GM18502 (cell line): Measurements from ENCODE around the gene ZDHHC11.
"Not testable (repeated sequence)": the region's sequence is repeated elsewhere in the genome, so short reads cannot be mapped to it uniquely, and the experiment has no call there.

ENCODE experiments used
- ATAC-seq: cut with Tn5 transposase; IDR thresholded peaks from one replicate; pipeline ENCODE4 v1.9.1; 2021; ENCODE audit warnings: mild to moderate bottlenecking; ENCODE audit not compliant: unreplicated experiment, poor library complexity

The ZDHHC11 gene

DNA sequence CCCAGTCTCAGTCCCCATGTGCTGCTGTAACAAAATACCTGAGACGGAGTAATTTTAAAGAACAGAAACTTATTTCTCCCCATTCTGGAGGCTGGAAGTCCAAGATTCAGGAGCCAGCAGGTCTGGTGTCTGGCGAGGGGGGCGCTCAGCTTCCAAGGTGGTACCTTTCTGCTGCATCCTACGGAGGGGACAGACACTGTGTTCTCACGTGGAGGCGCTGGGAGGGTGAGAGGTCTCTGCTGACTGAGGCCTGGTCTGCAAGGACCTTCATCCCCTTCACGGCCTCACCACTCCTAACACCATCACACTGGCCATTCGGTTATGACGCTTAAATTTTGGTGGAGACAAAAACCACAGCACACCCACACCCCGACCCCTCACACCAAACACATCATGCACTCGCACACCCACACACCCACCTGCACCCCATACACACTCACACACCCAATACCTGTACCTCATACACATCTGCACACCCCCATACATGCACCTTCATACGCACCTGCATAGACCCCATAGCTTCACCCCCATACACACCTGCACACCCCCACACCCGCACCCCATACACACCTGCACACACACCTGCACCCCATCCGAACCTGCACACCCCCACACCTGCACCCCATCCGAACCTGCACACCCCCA is 9.8 kb upstream of the ZDHHC11 start:
- no peak for ATAC-seq

DNA sequence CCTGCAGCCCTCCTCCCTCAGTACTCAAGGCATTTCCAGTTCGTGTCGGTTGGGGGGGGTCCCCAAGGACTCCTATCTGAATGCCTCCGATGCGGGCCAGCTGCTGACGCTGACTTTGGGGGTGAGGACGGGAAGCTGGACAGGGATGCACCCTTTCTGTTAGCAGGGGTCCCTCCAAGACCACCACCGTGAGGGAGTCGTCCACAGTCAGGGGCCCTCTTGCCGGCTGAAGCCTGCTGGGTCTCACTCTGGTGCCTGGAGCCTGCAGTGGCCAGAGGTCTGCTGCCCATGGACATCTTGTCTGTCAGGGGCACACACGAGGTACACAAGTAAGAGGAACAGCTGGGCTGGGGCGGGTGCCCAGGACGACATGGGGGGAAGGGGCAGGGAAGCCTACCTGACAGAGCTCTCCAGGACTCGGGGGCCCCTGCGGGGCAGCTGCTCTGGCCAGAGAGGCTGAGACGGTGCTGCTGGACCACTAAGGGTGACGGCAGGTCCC is 9.1 kb upstream of the ZDHHC11 start:
- ATAC-seq, result no peak

DNA sequence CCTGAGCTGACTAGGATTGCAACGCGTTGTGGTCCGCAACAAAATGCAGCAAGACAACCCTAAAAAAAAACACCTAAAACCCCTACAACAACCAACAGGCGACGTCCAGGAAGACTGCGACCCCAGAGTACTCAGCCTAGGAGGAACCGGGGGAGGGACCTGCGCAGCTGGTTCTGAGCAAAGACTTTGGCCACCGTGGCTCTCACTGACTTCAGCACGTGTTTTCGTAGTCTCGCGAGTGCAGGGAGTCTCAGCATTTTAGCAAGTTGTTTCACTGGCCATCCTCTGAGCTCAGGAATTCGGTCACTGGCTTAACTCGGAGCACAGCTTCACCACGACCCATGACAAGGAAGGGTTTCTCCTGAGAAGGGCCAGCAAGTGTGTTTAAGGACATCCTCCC is 8.6 kb upstream of the ZDHHC11 start:
- no peak for ATAC-seq

DNA sequence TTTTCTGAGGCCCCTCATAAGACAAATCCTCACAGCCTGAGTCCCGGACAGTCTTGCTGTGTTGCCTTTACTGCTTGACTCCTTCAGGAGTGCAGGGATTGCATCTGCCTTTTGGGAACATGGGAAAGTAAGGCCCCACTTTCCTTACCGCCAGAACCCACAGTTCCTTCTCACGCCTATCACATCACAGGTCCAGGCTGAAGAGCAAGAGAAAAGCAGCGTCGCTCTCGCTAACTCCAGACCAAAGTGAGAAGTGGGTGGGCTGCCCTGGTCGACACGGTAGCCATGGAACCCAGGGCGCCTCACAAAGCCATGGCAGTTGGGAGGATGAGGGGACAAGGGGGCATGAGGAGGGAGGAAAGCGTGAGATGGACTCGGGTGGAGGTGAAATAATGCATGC is 7.9 kb upstream of the ZDHHC11 start:
- no peak for ATAC-seq

DNA sequence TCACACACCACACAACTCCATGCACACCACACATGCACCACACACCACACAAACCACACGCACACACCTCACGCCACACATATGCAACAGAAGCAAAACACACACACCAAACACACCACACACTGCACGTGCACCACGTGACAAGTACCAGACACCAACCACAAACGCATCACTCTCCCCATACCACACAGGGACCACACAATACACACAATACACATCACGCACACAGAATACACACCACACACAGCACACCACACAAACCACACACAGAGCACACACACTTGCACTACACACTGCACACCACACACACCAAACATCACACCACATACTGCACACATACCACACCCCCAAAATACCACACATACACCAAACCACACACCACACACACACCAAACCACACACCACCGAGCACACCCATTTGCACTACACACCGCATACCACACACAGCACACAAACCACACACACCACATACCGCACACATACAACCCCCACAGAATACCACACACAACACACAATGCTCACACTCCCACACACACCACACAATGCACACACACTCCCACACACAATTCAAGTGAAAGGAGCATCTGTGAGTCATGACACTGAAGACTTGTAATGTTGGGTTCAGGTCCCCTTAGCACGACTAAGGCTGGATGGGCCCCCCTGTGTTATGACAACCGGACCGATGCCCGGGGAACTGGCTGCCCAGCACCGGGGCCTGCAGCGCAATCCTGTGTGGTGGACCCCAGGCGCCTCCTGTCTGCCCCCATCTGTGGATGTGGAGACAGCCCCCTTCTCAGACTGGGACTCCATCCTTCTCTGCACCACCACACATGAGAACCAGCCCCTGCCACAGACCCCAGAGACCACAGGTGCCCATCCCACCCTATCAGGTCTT is 6.0 kb upstream of the ZDHHC11 start:
- ATAC-seq, result no peak

DNA sequence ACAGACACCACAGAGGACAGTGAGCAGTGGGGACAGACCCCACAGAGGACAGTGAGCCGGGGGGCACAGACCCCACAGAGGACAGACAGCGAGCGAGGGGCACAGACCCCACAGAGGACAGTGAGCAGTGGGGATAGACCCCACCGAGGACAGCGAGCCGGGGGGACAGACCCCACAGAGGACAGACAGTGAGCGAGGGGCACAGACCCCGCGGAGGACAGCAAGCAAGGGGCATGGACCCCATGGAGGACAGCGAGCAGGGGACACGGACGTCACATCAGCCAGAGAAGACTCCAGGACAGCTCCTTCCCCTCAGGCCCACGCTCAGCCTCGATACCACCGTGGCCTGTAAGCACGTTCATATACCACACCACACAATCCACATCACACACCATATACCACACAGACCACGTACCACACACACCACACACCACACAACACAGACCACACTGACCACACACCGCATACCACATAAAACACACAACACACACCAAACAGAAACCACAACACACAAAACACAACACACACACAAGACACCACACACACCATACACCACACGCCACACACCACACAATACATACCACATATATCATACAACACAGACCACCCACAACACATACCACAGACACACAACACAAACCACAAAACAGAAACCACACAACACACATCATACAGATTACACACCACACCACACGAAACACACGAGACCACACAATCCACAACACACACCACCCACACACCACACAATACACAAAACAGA is 5.2 kb upstream of the ZDHHC11 start:
- ATAC-seq, result no peak

DNA sequence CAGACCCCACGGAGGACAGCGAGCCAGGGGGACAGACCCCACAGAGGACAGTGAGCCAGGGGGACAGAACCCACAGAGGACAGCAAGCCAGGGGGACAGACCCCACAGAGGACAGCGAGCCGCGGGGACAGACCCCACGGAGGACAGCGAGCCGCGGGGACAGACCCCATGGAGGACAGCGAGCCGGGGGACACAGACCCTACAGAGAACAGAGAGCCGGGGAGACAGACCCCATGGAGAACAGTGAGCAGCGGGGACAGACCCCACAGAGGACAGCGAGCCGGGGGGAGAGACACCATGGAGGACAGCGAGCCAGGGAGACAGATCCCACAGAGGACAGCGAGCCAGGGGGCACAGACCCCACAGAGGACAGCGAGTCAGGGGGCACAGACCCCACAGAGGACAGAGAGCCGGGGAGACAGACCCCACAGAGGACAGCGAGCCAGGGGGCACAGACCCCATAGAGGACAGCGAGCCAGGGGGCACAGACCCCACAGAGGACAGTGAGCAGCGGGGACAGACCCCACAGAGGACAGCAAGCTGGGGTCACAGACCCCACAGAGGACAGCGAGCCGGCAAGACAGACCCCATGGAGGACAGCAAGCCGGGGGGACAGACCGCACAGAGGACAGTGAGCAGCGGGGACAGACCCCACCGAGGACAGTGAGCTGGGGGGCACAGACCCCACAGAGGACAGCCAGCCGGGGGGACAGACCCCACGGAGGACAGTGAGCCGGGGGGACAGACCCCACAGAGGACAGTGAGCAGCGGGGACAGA is 4.4 kb upstream of the ZDHHC11 start:
- no peak for ATAC-seq

DNA sequence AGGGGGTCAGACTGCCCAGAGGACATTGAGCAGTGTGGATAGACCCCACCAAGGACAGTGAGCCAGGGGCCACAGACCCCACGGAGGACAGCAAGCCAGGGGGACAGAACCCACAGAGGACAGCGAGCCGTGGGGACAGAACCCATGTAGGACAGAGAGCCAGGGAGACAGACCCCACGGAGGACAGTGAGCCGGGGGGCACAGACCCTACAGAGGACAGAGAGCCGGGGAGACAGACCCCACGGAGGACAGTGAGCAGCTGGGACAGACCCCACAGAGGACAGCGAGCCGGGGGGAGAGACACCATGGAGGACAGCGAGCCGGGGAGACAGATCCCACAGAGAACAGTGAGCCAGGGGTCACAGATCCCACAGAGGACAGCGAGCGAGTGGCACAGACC is 3.4 kb upstream of the ZDHHC11 start:
- ATAC-seq, result no peak

DNA sequence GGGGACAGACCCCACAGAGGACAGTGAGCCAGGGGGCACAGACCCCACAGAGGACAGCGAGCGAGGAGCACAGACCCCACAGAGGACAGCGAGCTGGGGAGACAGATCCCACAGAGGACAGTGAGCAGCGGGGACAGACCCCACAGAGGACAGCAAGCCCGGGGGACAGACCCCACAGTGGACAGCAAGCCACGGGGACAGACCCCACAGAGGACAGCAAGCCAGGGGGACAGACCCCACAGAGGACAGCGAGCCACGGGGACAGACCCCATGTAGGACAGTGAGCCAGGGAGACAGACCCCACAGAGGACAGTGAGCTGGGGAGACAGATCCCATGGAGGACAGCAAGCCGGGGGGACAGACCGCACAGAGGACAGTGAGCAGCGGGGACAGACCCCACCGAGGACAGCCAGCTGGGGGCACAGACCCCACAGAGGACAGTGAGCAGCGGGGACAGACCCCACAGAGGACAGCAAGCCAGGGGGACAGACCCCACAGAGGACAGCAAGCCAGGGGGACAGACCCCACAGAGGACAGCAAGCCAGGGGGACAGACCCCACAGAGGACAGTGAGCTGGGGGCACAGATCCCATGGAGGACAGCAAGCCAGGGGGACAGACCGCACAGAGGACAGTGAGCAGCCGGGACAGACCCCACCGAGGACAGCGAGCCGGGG is 2.8 kb upstream of the ZDHHC11 start:
- not testable (repeated sequence) for ATAC-seq

DNA sequence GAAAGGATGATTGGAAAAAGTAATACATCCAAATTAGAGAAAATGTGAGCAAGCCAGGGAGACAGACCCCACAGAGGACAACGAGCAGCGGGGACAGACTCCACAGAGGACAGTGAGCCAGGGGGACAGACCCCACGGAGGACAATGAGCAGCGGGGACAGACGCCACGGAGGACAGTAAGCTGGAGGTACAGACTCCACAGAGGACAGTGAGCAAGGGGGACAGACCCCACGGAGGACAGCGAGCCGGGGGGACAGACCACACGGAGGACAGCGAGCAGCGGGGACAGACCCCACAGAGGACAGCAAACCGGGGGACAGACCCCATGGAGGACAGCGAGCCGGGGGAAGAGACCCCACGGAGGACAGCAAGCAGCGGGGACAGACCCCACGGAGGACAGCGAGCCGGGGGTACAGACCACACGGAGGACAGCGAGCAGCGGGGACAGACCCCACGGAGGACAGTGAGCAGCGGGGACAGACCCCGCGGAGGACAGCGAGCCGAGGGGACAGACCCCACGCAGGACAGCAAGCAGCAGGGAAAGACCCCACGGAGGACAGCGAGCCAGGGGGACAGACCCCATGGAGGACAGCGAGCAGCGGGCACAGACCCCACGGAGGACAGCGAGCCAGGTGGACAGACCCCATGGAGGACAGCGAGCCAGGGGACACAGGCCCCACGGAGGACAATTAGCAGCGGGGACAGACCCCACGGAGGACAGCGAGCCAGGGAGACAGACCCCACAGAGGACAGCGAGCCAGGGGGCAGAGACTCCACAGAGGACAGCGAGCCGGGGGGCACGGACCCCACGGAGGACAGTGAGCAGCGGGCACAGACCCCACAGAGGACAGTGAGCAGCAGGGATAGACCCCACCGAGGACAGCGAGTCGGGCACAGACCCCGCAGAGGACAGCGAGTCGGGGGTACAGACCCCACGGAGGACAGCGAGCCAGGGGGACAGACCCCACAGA is 1.9 kb upstream of the ZDHHC11 start:
- ATAC-seq, result no peak

DNA sequence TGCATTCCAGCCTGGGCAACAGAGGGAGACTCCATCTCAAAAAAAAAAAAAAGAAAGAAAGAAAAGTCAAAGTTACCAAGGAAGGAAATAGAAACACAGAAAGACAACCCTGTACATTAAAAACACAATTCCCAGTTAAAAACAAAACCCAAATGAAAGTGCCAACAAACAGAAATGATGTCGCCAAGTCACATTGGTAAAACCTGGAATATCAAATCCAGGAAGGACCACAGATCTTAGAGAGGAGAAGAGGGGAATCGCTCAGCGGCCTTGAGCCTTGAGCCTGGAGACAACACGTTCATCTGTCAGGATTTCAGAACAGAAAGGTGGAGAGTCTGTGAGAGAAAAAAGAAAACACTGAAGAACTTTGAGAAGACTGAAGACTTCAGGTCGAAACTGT is 1.2 kb upstream of the ZDHHC11 start:
- no peak for ATAC-seq

DNA sequence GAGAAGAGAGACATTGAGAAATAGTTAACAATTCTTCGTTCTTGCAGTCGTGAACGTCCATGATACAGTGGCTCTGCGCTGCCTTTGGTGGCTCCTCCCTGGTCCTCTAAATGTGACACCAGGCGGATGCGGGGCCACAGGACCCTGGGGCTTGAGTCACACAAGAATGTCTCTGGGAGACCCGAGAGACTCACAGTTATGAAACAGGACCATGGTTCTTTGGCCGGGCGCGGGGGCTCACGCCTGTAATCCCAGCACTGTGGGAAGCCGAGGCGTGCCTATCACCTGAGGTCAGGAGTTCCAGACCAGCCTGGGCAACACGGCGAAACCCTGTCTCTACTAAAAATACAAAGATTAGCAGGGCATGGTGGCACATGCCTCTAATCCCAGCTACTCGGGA is 767 bp upstream of the ZDHHC11 start:
- no peak for ATAC-seq

DNA sequence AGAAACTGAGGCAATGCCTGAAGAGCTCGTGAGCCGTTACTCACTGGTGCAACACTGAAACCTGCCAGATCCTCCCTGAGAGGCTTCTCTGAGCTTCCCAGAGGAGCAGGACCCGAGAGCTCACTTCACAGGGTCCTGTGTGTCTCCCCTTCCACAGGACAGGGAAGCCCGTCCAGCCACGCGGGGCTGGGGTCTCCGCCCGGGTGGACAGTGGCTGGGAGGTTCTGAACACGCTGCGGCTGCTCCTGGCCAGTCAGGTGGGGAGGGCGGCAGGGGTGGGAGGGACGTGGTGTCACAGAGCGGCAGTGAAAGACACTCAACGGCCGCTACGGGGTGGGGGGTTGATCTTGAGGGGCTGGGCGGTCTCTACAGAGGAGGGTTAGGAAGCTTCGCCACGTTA is 290 bp upstream of the ZDHHC11 start:
- ATAC-seq, result no peak

DNA sequence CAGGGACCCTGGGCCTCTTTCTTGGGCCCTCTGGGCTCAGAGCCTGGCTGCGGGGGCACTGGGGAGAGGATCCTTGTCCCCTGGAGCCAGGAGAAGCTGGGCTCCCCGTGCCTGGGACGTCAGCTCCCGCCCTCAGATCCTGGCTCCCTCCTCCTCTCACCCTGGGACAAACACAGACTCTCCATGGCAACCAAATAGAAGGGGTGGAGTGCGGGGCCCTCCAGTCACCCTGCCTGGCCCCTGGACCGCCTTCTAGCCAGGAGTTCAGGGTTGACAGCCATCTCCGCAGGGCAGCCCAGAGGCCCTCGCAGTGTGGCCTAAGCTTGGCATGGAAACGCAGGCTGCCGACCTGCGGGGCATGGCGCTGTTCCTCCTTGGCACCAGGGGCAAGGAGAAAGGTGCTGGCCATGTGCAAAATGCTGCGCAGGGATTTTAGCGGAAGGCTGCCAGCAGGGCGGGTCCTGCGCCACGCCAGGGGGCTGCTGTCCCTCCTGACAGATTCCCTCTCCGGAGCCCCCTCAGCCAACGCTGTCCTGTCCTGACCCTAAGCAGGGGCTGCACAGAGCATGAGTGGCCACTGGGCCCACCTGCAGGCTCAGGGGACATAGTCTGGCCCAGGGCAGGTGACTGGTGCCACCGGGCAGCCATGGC is 1.0 kb downstream of the ZDHHC11 start:
- ATAC-seq, result no peak

DNA sequence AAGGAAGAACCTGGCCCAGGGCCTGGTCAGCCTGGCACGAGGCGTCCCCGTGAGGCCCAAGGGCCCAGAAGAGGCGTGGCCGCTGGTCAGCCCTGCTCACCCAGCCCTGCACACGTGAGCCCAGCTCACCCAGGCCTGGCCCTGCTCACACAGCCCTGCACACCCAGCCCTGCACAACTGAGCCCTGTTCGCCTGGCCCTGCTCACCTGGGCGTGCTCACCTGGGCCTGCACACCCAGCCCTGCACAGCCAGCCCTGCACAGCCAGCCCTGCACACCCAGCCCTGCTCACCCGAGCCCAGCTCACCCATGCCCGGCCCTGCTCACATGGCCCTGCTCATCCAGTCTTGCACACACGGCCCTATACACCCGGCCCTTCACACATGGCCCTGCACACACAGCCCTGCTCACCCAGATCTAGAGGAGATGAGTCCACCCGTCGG is 2.1 kb downstream of the ZDHHC11 start:
- ATAC-seq, result no peak

DNA sequence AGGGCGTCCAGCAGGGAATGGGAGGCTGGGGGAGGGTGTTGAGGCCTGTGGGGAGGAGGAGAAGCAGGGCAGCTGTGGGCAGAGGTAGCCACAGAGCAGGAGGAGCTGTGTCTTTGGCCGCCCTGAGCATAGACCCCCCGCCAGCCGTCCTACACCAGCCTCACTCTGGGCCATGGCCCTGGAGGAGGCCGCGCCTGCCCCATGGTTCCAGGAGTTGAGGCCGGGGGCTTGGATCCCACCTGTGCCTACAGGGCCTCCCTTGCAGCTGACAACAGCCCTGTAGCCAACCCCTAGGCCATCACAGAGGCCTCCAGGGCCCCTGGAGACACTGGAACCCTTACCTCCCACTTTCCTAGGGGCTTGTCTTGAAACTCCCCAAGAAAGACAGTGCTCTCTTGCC is 3.0 kb downstream of the ZDHHC11 start:
- not testable (repeated sequence) for ATAC-seq

DNA sequence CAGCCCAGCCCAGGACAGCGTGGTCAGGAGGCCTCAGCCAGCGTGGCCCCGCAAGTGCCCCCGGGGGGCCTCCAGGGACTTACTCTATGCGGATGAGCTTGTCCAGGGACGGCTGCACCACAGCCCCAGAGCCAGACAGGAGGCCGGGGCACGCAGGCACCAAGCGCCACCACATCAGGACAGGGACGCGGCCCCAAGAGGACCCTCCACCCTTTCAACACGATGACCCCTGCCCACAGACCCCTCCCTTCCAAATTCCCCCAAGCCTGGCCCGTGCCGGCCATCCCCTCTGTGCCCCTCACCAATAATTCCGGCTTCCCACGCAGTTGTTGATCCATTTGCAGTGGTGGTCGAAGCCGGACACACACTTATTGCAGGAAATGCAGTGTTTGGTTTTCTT is 3.6 kb downstream of the ZDHHC11 start:
- ATAC-seq, result not testable (repeated sequence)

DNA sequence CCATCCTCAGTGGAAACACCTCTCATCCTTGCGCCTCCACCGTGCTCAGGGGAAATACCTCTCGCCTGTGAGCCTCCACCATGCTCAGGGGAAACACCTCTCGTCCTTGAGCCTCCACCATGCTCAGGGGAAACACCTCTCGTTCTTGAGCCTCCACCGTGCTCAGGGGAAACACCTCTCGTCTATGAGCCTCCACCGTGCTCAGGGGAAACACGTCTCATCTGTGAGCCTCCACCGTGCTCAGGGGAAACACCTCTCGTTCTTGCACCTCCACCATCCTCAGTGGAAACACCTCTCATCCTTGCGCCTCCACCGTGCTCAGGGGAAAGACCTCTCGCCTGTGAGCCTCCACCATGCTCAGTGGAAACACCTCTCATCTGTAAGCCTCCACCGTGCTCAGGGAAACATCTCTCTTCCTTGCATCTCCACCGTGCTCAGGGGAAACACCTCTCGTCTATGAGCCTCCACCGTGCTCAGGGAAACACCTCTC is 4.1 kb downstream of the ZDHHC11 start:
- not testable (repeated sequence) for ATAC-seq
